ENCODE measurements around the gene FAF1. TPM values are rescaled to one million over a fixed set of nuclear protein-coding genes. Genes with fewer than 3 reads are reported as not detected.

Gene FAF1
- total RNA-seq, 4 donors from 2014 or later = 46.1 to 72.2 (median 52.2) TPM

DNA sequence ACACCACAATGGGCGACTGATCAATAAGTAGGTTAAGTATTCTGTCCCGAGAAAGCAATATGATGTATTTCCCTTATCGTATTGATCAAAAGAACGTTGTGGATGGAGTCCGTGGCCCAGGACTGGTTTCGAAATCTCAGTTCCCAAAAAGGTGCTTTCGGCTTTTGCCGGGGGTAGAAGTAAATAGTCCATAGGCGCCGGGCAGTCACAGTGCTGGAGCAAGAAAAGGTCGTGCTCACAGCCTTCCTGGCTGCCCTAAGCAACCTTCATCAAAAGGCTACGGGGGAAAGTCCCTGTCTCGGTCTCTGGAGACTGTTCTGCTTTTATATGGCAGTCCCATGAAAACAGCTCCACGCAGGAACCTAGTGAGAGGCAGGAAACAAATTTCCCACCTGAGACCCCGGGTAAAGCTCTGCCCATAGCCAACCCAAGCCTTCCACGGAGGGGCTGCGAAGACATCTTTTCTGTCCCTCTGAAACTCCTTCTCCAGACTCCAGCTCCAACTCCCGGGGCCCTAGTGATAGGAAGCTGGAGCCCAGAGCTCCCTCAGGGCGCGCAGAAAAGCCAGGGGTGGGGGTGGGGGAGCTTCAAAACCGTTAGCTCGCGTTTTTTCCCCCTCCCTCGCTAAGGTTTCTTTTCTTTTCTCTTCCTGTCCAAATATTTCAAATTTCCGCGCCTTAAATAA is 17.0 kb upstream of the FAF1 start:
- TF ChIP-seq, protein P1, sequence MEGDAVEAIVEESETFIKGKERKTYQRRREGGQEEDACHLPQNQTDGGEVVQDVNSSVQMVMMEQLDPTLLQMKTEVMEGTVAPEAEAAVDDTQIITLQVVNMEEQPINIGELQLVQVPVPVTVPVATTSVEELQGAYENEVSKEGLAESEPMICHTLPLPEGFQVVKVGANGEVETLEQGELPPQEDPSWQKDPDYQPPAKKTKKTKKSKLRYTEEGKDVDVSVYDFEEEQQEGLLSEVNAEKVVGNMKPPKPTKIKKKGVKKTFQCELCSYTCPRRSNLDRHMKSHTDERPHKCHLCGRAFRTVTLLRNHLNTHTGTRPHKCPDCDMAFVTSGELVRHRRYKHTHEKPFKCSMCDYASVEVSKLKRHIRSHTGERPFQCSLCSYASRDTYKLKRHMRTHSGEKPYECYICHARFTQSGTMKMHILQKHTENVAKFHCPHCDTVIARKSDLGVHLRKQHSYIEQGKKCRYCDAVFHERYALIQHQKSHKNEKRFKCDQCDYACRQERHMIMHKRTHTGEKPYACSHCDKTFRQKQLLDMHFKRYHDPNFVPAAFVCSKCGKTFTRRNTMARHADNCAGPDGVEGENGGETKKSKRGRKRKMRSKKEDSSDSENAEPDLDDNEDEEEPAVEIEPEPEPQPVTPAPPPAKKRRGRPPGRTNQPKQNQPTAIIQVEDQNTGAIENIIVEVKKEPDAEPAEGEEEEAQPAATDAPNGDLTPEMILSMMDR (IDR thresholded peaks at IDR 0.05; ENCODE audit: low read depth) = no peak

DNA sequence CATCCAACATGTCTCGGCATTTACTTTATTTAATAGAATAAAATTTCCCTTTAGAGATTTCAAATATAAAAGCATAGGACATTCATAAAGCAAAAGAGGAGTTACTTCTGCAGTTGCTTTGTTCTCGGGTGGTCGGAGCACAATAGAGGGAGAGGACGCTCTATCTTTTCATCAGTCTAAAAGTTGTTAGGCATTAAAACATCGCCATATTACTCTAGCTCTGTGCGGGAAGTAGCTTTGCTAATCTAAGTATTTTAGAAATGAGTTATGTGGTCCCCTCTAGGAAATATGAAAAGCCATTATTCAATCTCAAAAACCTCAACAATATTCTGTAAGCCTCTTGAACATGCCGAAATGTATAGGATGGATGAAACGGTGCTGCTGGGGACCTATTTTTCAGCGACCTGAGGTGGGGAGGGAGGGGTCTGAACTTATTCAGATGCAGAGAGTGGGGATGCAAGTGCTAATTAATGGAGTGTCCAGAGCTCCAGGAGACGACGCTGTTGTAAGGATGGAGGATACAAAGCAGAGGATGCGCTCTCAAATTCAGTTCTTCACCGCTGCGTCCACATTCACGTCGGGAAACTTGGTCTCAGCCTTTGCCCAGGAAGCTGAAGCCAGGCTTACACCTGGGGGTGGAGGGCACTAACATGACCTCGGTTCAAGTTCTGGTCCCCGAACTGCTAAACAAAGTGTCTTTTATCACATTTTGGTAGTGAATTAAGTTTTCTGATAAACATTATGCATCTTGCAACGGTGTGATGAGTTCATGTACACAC is 16.2 kb upstream of the FAF1 start:
- TF ChIP-seq, protein P1 (IDR thresholded peaks at IDR 0.05; ENCODE audit: low read depth) = no peak

DNA sequence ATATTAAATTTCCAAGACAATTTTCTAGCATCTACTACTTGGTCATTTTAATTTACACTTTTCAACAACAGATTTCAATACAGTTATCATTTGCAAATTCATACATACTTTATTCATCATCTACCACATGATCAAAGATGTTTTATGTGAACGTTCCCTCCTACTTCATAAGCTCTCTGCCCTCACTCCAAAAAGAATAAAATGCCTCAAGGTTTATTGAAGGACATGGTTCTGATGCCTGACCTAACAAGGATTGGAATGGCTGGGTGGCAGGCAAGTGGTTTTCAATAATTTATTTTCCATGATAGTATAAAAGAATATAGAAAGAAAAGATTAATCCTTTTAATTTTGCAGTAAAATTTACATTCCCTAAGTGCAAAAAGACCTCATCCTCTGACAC is 15.4 kb upstream of the FAF1 start:
- TF ChIP-seq, protein P1 (IDR thresholded peaks at IDR 0.05; ENCODE audit: low read depth) = no peak

DNA sequence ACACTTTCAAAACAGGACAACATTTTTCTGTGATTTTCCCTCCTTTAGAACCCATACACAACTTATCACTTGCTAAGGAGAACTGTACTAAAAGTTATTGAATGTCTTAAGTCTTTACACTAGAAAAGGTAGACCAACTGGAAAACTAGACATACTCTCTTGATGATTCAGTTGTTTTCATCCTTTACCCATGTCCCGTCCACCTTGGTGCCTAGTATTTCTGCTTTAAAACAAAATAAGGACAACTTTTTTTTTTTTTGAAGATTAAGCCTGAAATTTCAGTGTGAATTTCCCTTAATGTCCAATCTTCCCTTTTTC is 14.5 kb upstream of the FAF1 start:
- TF ChIP-seq, protein P1 (IDR thresholded peaks at IDR 0.05; ENCODE audit: low read depth) = no peak

DNA sequence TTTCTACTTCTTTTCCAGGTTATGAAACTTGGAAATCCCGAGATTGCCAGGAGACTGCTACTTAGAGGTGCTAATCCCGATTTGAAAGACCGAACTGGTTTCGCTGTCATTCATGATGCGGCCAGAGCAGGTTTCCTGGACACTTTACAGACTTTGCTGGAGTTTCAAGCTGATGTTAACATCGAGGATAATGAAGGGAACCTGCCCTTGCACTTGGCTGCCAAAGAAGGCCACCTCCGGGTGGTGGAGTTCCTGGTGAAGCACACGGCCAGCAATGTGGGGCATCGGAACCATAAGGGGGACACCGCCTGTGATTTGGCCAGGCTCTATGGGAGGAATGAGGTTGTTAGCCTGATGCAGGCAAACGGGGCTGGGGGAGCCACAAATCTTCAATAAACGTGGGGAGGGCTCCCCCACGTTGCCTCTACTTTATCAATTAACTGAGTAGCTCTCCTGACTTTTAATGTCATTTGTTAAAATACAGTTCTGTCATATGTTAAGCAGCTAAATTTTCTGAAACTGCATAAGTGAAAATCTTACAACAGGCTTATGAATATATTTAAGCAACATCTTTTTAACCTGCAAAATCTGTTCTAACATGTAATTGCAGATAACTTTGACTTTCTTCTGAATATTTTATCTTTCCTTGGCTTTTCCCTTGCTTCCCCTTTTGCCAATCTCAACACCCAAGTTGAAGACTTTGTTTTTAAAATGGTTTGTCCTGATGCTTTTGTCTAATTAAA is 14.0 kb upstream of the FAF1 start:
- TF ChIP-seq, protein P1 (IDR thresholded peaks at IDR 0.05; ENCODE audit: low read depth) = no peak

DNA sequence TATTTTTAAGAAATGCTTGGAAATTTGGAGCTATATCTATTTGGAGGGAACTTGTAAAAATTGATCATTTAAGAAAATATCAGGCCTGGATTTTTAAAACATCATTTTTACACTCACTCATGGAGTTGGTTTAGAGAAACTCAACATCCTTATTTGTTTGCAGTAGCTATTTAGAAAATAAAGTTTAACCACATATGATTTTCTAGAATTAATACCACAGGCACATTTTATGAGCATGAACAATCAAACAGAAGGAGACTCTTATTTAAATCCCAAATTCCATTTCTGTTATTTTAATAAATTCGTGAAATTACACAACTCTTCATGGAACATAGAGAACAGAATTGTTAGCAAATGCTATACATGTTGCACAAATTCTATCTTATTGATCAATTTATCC is 13.2 kb upstream of the FAF1 start:
- TF ChIP-seq, protein P1 (IDR thresholded peaks at IDR 0.05; ENCODE audit: low read depth) = no peak

DNA sequence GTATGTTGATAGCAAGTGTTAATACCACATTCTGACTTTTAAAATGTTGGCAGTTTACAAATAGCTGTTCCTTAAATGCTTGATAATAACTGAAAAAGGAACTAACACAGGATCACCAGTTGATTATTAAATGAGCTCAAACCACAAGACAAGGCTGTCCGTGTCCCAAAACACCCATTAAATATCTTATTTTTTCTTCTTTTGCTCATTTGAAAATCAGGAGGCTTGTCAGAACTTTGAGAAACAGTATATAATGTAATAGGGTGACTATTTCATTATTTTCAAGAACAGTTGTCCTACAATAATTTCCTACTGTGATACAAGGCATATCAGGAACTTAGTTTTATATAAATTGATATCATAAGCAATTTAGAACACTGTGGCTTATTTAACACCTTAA is 12.7 kb upstream of the FAF1 start:
- TF ChIP-seq, protein P1 (IDR thresholded peaks at IDR 0.05; ENCODE audit: low read depth) = no peak
